ENCODE measurements around the gene SMIM17.

The SMIM17 gene

DNA sequence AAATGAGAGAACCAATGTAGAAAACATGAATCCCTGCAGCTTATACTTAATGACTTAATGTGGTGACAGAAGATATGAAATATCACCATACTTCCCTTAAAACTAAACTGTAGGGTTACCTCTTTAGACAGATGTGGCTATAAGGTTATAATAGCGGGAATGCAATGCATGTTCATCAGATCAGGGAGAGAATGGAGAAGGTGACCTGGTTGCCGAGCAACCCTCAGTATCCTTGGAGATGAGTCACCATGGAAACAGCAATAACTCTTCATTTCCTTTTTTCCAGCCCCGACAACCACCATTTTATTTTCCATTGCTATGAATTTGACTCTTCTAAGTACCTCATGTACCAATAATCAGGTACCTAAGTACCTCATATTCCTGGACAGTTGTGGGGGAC is 56.6 kb downstream of the SMIM17 start:
- in situ Hi-C loops (cut with MboI; ENCODE audit: low pct_unique_long_range_greater_than_20kb, low sequenced_read_pairs): no loop called here
- no peak for DNase-seq

DNA sequence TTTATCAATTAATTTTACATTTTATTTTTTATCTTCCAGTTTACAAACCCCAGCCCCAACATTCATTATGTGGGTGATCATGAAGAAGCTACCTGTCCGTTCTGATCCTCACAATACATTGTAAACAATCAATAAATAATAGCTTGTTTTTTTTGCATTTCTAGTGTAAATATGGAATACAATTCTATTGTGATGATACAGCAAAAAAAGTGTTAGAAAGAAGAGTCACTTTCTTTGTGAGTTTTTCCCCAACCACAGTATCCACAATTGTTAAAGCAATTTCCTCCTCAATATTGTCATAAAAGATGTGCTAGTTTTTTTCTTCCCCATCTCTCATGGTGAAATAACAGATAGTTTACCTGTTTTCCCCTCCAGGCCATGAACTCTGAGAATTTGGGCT is 58.9 kb downstream of the SMIM17 start:
- in situ Hi-C loops (cut with MboI; ENCODE audit: low pct_unique_long_range_greater_than_20kb, low sequenced_read_pairs): no loop called here
- DNase-seq: no peak

DNA sequence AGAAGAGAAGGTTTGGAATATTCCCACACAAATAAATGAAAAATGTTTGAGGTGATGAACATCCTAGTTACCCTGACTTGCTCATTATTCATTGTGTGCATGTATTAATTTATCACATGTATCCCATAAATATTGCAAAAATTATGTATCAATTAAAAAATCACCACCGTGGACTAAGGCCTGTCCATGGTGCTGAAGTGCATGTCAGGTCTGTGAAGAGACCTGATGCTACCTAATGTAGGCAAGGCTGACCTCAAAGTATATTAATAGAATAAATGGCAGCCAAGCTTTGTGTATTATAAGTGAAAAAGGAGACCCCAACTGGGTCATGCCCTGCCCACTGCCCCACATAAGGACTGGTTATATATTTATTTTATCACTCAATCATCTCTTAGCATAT is 63.0 kb downstream of the SMIM17 start:
- no peak for DNase-seq
- in situ Hi-C loops (cut with MboI; ENCODE audit: low pct_unique_long_range_greater_than_20kb, low sequenced_read_pairs): no loop called here

Measured in KBM-7 (cell line).